ENCODE results near the gene EBPL.

EBPL gene

DNA sequence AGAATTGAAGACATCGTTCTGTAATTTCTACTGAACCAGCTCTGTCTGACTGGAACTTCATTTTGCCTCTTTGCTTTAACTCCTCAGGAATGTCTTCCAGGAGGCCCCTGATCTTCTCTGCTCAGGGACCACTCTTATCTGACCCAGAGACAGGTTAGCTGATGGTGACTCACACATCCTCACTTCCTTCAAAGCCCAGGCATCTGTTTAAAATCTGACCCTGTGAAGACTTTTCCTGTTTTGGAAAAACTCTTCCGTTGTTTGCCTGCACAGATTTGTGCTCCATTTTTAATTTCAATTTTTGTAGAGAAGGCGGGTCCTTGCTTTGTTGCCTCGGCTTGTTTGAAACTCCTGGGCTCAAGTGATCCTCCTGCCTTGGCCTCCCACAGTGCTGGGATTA is 61.3 kb downstream of the EBPL start:
- no peak overlapping the region for H3K4me3 ChIP-seq (ENCODE audit: insufficient read depth in 1 of 2, low read depth in 1 of 2, low read length in 2 of 2)
- no peak overlapping the region for H4K91ac ChIP-seq (ENCODE audit: low read length)
- H3K14ac ChIP-seq (ENCODE audit: low read length in 2 of 2) = no peak overlapping the region
- peak overlapping the region; percentile 66 for H4K8ac ChIP-seq (ENCODE audit: low read length)
- H3K79me1 ChIP-seq (replicated peaks; ENCODE audit: low read length, poor library complexity, severe bottlenecking) = no peaks in the 10 kb centered on the region
- H3K23ac ChIP-seq (ENCODE audit: low read length in 2 of 2) = no peak overlapping the region
- H2AK5ac ChIP-seq (ENCODE audit: low read length, severe bottlenecking) = no peak overlapping the region
- H3K18ac ChIP-seq (ENCODE audit: low read depth in 1 of 2, low read length in 2 of 2) = no peak overlapping the region
- peaks cover 11% of the 10 kb centered on the region for H3K4me1 ChIP-seq (ENCODE audit: control insufficient read depth, insufficient read depth, low read depth, low read length)
- H2BK15ac ChIP-seq (ENCODE audit: low read depth, poor library complexity, severe bottlenecking) = peak overlapping the region; percentile 37
- no peaks in the 10 kb centered on the region for H3K36me3 ChIP-seq (ENCODE audit: control insufficient read depth in 1 of 2, insufficient read depth in 2 of 2, low read depth in 1 of 2, low read length in 2 of 2)
- no peaks in the 10 kb centered on the region for H3K9me3 ChIP-seq (ENCODE audit: control insufficient read depth, low read length)
- no peak overlapping the region for H2BK5ac ChIP-seq (ENCODE audit: low read depth, low read length, poor library complexity, severe bottlenecking)
- no peak overlapping the region for H3K4me2 ChIP-seq (ENCODE audit: low read length, poor library complexity, severe bottlenecking)
- H2BK120ac ChIP-seq (ENCODE audit: low read depth, low read length) = no peak overlapping the region
- H3K27ac ChIP-seq (ENCODE audit: low read length, poor library complexity, severe bottlenecking) = no peak overlapping the region
- no peak overlapping the region for H2BK12ac ChIP-seq (ENCODE audit: low read length in 2 of 2)
- no peaks in the 10 kb centered on the region for H3K27me3 ChIP-seq (ENCODE audit: control insufficient read depth in 1 of 2, insufficient read depth in 1 of 2, low read length in 2 of 2)
- H2AFZ ChIP-seq (ENCODE audit: low read depth, low read length) = no peak overlapping the region
- peak overlapping the region in 1 of 2 experiments; percentile 48 for H3K4ac ChIP-seq (ENCODE audit: low read depth in 1 of 2, low read length in 2 of 2)
- DNase-seq = peak; percentile 30
- WGBS = 73% methylated on average over 4 of the region's 4 CpGs
- no peak overlapping the region for H3K9ac ChIP-seq (ENCODE audit: low read length)

DNA sequence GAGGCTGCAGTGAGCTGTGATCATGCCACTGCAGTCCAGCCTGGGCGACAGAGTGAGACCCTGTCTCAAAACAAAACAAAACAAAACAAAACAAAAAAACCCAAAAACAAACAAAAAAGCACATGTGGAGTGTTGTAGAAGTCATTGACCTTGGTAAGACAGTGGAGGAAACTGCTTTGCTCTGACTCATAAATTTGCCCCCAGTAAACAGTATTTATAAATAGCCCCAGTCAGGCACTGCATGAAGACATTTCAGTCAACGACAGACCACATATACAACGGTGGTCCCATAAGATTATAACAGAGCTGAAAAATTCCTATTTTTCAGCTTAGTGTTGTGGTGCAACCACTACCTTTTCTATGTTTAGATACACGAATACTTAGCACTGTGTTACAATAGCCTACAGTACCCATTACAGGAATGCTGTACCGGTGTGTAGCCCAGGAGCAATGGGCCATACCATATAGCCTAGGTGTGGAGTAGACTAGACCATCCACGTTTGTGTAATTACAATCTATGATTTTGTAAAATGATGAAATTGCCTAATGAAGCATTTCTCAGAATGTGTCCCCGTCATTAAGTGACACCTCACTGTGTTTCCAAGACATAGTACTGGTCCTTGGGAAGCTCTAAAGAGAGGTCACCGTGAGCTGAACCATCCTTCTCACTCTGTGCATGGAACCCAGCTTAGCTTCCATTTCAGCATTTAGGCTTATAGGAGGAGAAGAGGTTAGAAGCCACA is 61.9 kb downstream of the EBPL start:
- Histone ChIP-seq H3K4me3 (ENCODE audit: insufficient read depth in 1 of 2, low read depth in 1 of 2, low read length in 2 of 2) (no peak overlapping the region), H2AFZ (ENCODE audit: low read depth, low read length) (no peak overlapping the region), H3K9me3 (ENCODE audit: control insufficient read depth, low read length) (no peaks in the 10 kb centered on the region), H3K4ac (ENCODE audit: low read depth in 1 of 2, low read length in 2 of 2) (no peak overlapping the region), H2AK5ac (ENCODE audit: low read length, severe bottlenecking) (no peak overlapping the region), H3K79me1 (replicated peaks; ENCODE audit: low read length, poor library complexity, severe bottlenecking) (no peaks in the 10 kb centered on the region), H3K4me2 (ENCODE audit: low read length, poor library complexity, severe bottlenecking) (no peak overlapping the region), H4K91ac (ENCODE audit: low read length) (no peak overlapping the region), H2BK120ac (ENCODE audit: low read depth, low read length) (no peak overlapping the region), H3K18ac (ENCODE audit: low read depth in 1 of 2, low read length in 2 of 2) (no peak overlapping the region), H4K8ac (ENCODE audit: low read length) (no peak overlapping the region), H3K14ac (ENCODE audit: low read length in 2 of 2) (no peak overlapping the region), H2BK15ac (ENCODE audit: low read depth, poor library complexity, severe bottlenecking) (no peak overlapping the region), H3K23ac (ENCODE audit: low read length in 2 of 2) (no peak overlapping the region), H2BK5ac (ENCODE audit: low read depth, low read length, poor library complexity, severe bottlenecking) (no peak overlapping the region), H2BK12ac (ENCODE audit: low read length in 2 of 2) (no peak overlapping the region), H3K4me1 (ENCODE audit: control insufficient read depth, insufficient read depth, low read depth, low read length) (peaks cover 11% of the 10 kb centered on the region), H3K27me3 (ENCODE audit: control insufficient read depth in 1 of 2, insufficient read depth in 1 of 2, low read length in 2 of 2) (no peaks in the 10 kb centered on the region), H3K9ac (ENCODE audit: low read length) (no peak overlapping the region), H3K36me3 (ENCODE audit: control insufficient read depth in 1 of 2, insufficient read depth in 2 of 2, low read depth in 1 of 2, low read length in 2 of 2) (no peaks in the 10 kb centered on the region), H3K27ac (ENCODE audit: low read length, poor library complexity, severe bottlenecking) (no peak overlapping the region)
- 84% methylated on average over 6 of the region's 8 CpGs for WGBS
- peak; percentile 65 for DNase-seq

DNA sequence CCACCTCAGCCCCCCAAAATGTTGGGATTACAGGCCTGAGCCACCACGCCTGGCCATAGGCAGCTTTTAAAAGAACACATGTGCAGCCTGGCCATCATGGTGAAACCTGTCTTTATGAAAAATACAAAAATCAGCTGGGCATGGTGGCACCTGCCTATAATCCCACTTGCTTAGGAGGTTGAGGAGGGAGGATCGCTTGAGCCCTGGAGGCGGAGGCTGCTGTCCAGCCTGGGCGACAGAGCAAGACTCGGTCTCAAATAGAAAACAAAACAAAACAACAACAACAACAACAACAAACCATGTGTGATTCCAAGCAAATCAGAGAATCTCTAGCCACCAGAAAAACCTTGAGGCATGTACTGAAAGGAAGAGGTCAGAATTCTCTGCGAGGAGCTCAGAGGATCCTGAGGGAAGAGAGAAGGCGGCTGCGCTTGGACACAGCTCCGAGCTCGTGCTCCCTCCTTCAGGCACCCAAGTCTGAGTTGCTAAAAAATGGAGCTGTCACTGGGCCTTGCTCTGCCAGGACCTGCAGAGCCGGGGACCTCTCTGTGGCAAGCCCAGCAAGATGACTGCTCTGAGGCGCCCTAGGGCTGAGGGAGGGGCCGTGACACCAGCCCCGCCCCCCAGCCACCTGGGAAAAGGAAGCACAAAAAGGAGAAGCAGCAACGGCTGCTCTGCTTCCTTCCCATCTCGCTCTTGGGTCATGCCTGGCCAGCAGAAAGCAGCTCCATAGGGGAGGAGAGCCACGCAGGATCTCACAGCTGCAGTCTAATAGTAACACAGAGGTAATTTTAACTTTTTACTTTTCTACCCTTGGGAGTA is 63.2 kb downstream of the EBPL start, which contains the start of gene ARL11:
ARL11 (plus strand) TSS at position 677 of the 822 bp plus-strand sequence. CDS start 1,941 bp downstream, outside the sequence.
- Histone ChIP-seq H3K14ac (ENCODE audit: low read length in 2 of 2) (no peak within 1 kb of the TSS), H2BK15ac (ENCODE audit: low read depth, poor library complexity, severe bottlenecking) (no peak within 1 kb of the TSS), H3K4me3 (ENCODE audit: insufficient read depth in 1 of 2, low read depth in 1 of 2, low read length in 2 of 2) (no peak within 1 kb of the TSS), H3K4me1 (ENCODE audit: control insufficient read depth, insufficient read depth, low read depth, low read length) (peaks cover 11% of the 10 kb centered on the region), H2AFZ (ENCODE audit: low read depth, low read length) (peak within 1 kb of the TSS; percentile 64), H3K18ac (ENCODE audit: low read depth in 1 of 2, low read length in 2 of 2) (peak within 1 kb of the TSS; percentile 11 to 77), H3K27me3 (ENCODE audit: control insufficient read depth in 1 of 2, insufficient read depth in 1 of 2, low read length in 2 of 2) (no peaks in the 10 kb centered on the region), H3K4ac (ENCODE audit: low read depth in 1 of 2, low read length in 2 of 2) (no peak within 1 kb of the TSS), H2BK5ac (ENCODE audit: low read depth, low read length, poor library complexity, severe bottlenecking) (no peak within 1 kb of the TSS), H3K9ac (ENCODE audit: low read length) (no peak within 1 kb of the TSS), H4K8ac (ENCODE audit: low read length) (peak within 1 kb of the TSS; percentile 93), H3K23ac (ENCODE audit: low read length in 2 of 2) (no peak within 1 kb of the TSS), H3K36me3 (ENCODE audit: control insufficient read depth in 1 of 2, insufficient read depth in 2 of 2, low read depth in 1 of 2, low read length in 2 of 2) (no peaks in the 10 kb centered on the region), H2BK120ac (ENCODE audit: low read depth, low read length) (no peak within 1 kb of the TSS), H3K4me2 (ENCODE audit: low read length, poor library complexity, severe bottlenecking) (no peak within 1 kb of the TSS), H2AK5ac (ENCODE audit: low read length, severe bottlenecking) (no peak within 1 kb of the TSS), H3K9me3 (ENCODE audit: control insufficient read depth, low read length) (no peaks in the 10 kb centered on the region), H2BK12ac (ENCODE audit: low read length in 2 of 2) (no peak within 1 kb of the TSS), H3K27ac (ENCODE audit: low read length, poor library complexity, severe bottlenecking) (no peak within 1 kb of the TSS), H4K91ac (ENCODE audit: low read length) (no peak within 1 kb of the TSS), H3K79me1 (replicated peaks; ENCODE audit: low read length, poor library complexity, severe bottlenecking) (no peaks in the 10 kb centered on the region)
- 46% methylated on average over 14 of the region's 17 CpGs for WGBS
- DNase-seq = no peak
